ENCODE measurements around the gene ATP8B3.
A peak's percentile ranks its signal among the peaks of the same experiment; 100 is the strongest.

The ATP8B3 gene

GRCh38 chr19:1754636-1755466, 57.2 kb downstream of the ATP8B3 start:
- DNase-seq = no peak

GRCh38 chr19:1754018-1754635, 57.9 kb downstream of the ATP8B3 start:
- no peak for DNase-seq

GRCh38 chr19:1752757-1753728, 59.0 kb downstream of the ATP8B3 start, which contains the start of gene ONECUT3:
Gene ONECUT3, plus strand, starts transcription at chr19:1753506. Its CDS starts 157 bp downstream, at chr19:1753663.
- no peak for DNase-seq

- no peak for DNase-seq
Measured at GRCh38 chr19:1752009-1752756, 59.9 kb downstream of the ATP8B3 start.

- no peak for DNase-seq
Measured at GRCh38 chr19:1751367-1752008, 60.6 kb downstream of the ATP8B3 start.

GRCh38 chr19:1750343-1751021, 61.6 kb downstream of the ATP8B3 start:
- DNase-seq = no peak

- DNase-seq = no peak
Measured at GRCh38 chr19:1749373-1750342, 62.4 kb downstream of the ATP8B3 start.

- DNase-seq = no peak
Measured at GRCh38 chr19:1748873-1749341, 63.2 kb downstream of the ATP8B3 start.

- no peak for DNase-seq
Measured at GRCh38 chr19:1748115-1748872, 63.8 kb downstream of the ATP8B3 start.

GRCh38 chr19:1747285-1748114, 64.6 kb downstream of the ATP8B3 start:
- peak; percentile 43 for DNase-seq

GRCh38 chr19:1746401-1747284, 65.4 kb downstream of the ATP8B3 start:
- DNase-seq = no peak

- no peak for DNase-seq
Measured at GRCh38 chr19:1745589-1746031, 66.5 kb downstream of the ATP8B3 start.

GRCh38 chr19:1744822-1745563, 67.1 kb downstream of the ATP8B3 start:
- DNase-seq = no peak

GRCh38 chr19:1744133-1744665, 67.9 kb downstream of the ATP8B3 start:
- DNase-seq = no peak

GRCh38 chr19:1742989-1743696, 68.9 kb downstream of the ATP8B3 start:
- no peak for DNase-seq

Data from stimulated activated naive CD4-positive, alpha-beta T cell treated with Interleukin-2 at 50 U/mL for 16 hours (primary cell).